GM12878 (cell line): ENCODE results near the gene LIN37. TPM values are rescaled to one million over a fixed set of nuclear protein-coding genes. Genes with fewer than 3 reads are reported as not detected.

Experiments
- BRCA1 ChIP-seq: IDR thresholded peaks from 2 replicates; pipeline ENCODE4 v1.6.1; 2011; ENCODE audit warnings: low read depth, low read length, improper control_type of control experiment
- CHD1 ChIP-seq: IDR thresholded peaks from 2 replicates; pipeline ENCODE4 v1.6.1; 2012; ENCODE audit warnings: low read depth, low read length, improper control_type of control experiment
- DPF2 ChIP-seq: fragments of 450-650 bp; IDR thresholded peaks from 2 replicates; pipeline ENCODE4 v1.6.1; 2017; ENCODE audit warnings: mild to moderate bottlenecking
- EED ChIP-seq: sonication (generic); IDR thresholded peaks from 2 replicates; pipeline ENCODE4 v1.6.1; 2016; ENCODE audit warnings: antibody characterized with exemption, low read depth
- EP300 ChIP-seq, 2 experiments: fragments of 150-350 bp in 1 of 2; IDR thresholded peaks; 2 replicates each; pipeline ENCODE4 v1.6.1; 2011 to 2012; ENCODE audit warnings: low read depth in 2 of 2, low read length in 2 of 2, borderline replicate concordance in 1 of 2, improper control_type of control experiment in 1 of 2, inconsistent platforms in 1 of 2; ENCODE audit not compliant: control insufficient read depth in 1 of 2
- FOS ChIP-seq: IDR thresholded peaks from 3 replicates; pipeline ENCODE4 v1.6.1; 2011; ENCODE audit warnings: borderline replicate concordance; ENCODE audit not compliant: insufficient read length; ENCODE audit errors: extremely low read depth
- GABPA ChIP-seq: IDR thresholded peaks from 2 replicates; pipeline ENCODE4 v1.6.1; 2014; ENCODE audit warnings: antibody characterized with exemption, low read depth, mild to moderate bottlenecking, inconsistent platforms
- HSF1 ChIP-seq: fragments of 150-350 bp; IDR thresholded peaks from 2 replicates; pipeline ENCODE4 v1.6.1; 2014; ENCODE audit warnings: mild to moderate bottlenecking, low read depth, low read length
- IKZF2 ChIP-seq, 2 experiments: fragments of 450-650 bp; IDR thresholded peaks; 2 replicates each; pipeline ENCODE4 v1.6.1; 2017; ENCODE audit warnings: mild to moderate bottlenecking in 2 of 2, moderate library complexity in 2 of 2
- LARP7 ChIP-seq: fragments of 450-650 bp; IDR thresholded peaks from 2 replicates; pipeline ENCODE4 v1.6.1; 2017; ENCODE audit warnings: mild to moderate bottlenecking
- MTA2 ChIP-seq: fragments of 450-650 bp; IDR thresholded peaks from 2 replicates; pipeline ENCODE4 v1.6.1; 2016; ENCODE audit warnings: low read depth, mild to moderate bottlenecking, moderate library complexity
- MXI1 ChIP-seq: fragments of 150-350 bp; IDR thresholded peaks from 2 replicates; pipeline ENCODE4 v1.6.1; 2011; ENCODE audit warnings: low read depth, mild to moderate bottlenecking, inconsistent platforms, low read length, improper control_type of control experiment
- NBN ChIP-seq: fragments of 450-650 bp; IDR thresholded peaks from 2 replicates; pipeline ENCODE4 v1.6.1; 2016
- NFYB ChIP-seq: IDR thresholded peaks from 2 replicates; pipeline ENCODE4 v1.6.1; 2011; ENCODE audit warnings: low read depth, mild to moderate bottlenecking, low read length, improper control_type of control experiment, moderate library complexity; ENCODE audit not compliant: insufficient read depth
- PML ChIP-seq: IDR thresholded peaks from 2 replicates; pipeline ENCODE4 v1.6.1; 2012; ENCODE audit warnings: low read length, inconsistent platforms
- TAF1 ChIP-seq: IDR thresholded peaks from 2 replicates; pipeline ENCODE4 v1.6.1; 2011; ENCODE audit warnings: mild to moderate bottlenecking, low read depth, low read length, borderline replicate concordance
- TCF3 ChIP-seq: IDR thresholded peaks from 2 replicates; pipeline ENCODE4 v1.6.1; 2012; ENCODE audit warnings: low read depth, mild to moderate bottlenecking, low read length, borderline replicate concordance; ENCODE audit not compliant: insufficient read depth
- ZBTB4 ChIP-seq: fragments of 450-650 bp; formaldehyde crosslinking; IDR thresholded peaks from 2 replicates; pipeline ENCODE4 v1.4.0; 2022; ENCODE audit warnings: mild to moderate bottlenecking, moderate library complexity
- polyA plus RNA-seq, 11 experiments: library from polyadenylated mRNA; depleted of rRNA in 4 of 11; unstranded in 6 of 11; stranded (reverse) in 5 of 11; fragments of >200 nt; fragmentation: Nextera tagmentation in 4 of 11; fragmentation: Illumina TruSeq in 1 of 11; extraction: Ambion mirVana in 4 of 11; extraction: Trizol in 1 of 11; gene quantifications; 1 replicate in 1 of 11; 2 replicates in 10 of 11; pipeline versions ENCODE4 v1.2.1 to v1.2.3, GENCODE V29; 2011 to 2016; ENCODE audit warnings: inconsistent platforms in 2 of 11, missing spikeins in 2 of 11, low read depth in 1 of 11
- total RNA-seq, 4 experiments: library from RNA; depleted of rRNA in 3 of 4; stranded (reverse); fragments of >200 nt in 3 of 4; fragmentation: Illumina TruSeq in 1 of 4; extraction: Trizol in 1 of 4; gene quantifications; 2 replicates each; pipeline versions ENCODE4 v1.2.1 to v1.2.3, GENCODE V29; 2013 to 2021
- TF ChIP-seq, protein P1 (sequence below): IDR thresholded peaks from 2 replicates; pipeline ENCODE4 v1.6.1; 2012; ENCODE audit warnings: low read depth, low read length, improper control_type of control experiment
- TF ChIP-seq, protein P2 (sequence below): fragments of 450-650 bp; IDR thresholded peaks from 2 replicates; pipeline ENCODE4 v1.6.1; 2017; ENCODE audit warnings: mild to moderate bottlenecking, low read depth, inconsistent platforms; ENCODE audit not compliant: poor library complexity, severe bottlenecking

LIN37 gene
- total and polyA plus RNA-seq, 10 of the 15 experiments (the other 5 are each of a cell fraction or from before 2014, with no cell fraction given): 0.69 to 11.9 (median 7.6) TPM

- TF ChIP-seq GABPA (0 out of 2 replicates have a peak, but pooled peaks have one; percentile 10), EED (peak; percentile 69), TAF1 (peak; percentile 86), NBN (peak; percentile 88), LARP7 (peak; percentile 48; the same call in 1 of the 2 replicates), CHD1 (0 out of 2 replicates have a peak, but pooled peaks have one; percentile 52), IKZF2 (IDR thresholded peaks at IDR 0.05) (peak; percentile 79 to 81), MTA2 (peak; percentile 73), ZBTB4 (CRISPR knock-in tag) (peak; percentile 24; the same call in 1 of the 2 replicates), HSF1 (no peak), EP300 (IDR thresholded peaks at IDR 0.05; ENCODE audit: borderline replicate concordance in 1 of 2, control insufficient read depth in 1 of 2, low read depth in 2 of 2, low read length in 2 of 2) (peak in 1 of 2 experiments; percentile 47; a peak in 1 of 4 replicates), TCF3 (0 out of 2 replicates have a peak, but pooled peaks have one; percentile 2), FOS (no peak), BRCA1 (no peak), DPF2 (peak; percentile 84), PML (peak; percentile 57; the same call in 1 of the 2 replicates), NFYB (peak; percentile 82), MXI1 (peak; percentile 57)
- TF ChIP-seq, protein P1, sequence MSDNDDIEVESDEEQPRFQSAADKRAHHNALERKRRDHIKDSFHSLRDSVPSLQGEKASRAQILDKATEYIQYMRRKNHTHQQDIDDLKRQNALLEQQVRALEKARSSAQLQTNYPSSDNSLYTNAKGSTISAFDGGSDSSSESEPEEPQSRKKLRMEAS: peak; percentile 56
- TF ChIP-seq, protein P2, sequence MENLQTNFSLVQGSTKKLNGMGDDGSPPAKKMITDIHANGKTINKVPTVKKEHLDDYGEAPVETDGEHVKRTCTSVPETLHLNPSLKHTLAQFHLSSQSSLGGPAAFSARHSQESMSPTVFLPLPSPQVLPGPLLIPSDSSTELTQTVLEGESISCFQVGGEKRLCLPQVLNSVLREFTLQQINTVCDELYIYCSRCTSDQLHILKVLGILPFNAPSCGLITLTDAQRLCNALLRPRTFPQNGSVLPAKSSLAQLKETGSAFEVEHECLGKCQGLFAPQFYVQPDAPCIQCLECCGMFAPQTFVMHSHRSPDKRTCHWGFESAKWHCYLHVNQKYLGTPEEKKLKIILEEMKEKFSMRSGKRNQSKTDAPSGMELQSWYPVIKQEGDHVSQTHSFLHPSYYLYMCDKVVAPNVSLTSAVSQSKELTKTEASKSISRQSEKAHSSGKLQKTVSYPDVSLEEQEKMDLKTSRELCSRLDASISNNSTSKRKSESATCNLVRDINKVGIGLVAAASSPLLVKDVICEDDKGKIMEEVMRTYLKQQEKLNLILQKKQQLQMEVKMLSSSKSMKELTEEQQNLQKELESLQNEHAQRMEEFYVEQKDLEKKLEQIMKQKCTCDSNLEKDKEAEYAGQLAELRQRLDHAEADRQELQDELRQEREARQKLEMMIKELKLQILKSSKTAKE: peak; percentile 39
Measured at GRCh38 chr19:35712567-35713505, 35.5 kb upstream of the LIN37 start (continued).
